Measurements from ENCODE around the gene TMSB10.

Gene TMSB10

DNA sequence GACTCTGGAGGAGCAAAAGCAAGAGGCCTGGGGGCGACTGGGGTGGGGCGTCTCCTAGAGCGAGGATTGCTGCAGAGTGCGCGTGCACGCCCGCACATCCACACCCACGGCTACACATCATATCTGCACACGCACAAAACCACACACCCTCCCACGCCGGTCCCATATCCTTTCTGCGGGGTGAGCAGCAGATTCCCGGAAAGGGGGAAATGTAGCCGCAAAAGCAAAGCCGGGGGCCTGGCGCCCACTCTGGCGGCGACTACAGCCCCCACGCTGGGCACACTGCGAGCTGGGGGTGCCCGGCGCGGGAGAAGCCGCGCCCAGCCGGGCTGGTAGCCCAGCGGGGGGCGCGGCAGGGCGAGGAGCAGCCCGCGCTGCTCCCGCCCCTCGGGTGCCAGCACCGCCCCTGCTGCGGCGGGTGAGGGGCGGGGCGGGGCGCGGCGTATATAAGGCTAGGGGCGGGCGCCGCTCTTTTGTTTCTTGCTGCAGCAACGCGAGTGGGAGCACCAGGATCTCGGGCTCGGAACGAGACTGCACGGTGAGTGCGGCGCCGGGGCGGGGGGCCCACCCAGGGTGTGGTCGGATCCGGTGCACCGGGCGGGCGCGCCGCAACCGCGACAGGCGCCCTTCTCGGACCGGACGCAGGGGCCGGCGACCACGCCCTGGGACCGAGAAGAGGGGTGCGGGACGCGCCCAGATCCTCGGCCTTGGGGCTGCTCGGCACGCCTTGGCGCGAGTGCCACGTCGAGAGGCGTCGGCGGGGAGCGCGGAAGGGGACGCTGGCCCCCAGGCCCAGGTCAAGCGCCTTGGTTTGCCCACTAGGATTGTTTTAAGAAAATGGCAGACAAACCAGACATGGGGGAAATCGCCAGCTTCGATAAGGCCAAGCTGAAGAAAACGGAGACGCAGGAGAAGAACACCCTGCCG lies at the start of gene TMSB10:
Gene TMSB10 (plus strand): TSS at position 476 of the 927 bp plus-strand sequence.
- H3K36me3 ChIP-seq (ENCODE audit: control insufficient read depth in 1 of 2, insufficient read depth in 2 of 2, low read length in 2 of 2), result peaks cover 0 to 5% of the 10 kb centered on the region in 2 donors
- no peaks in the 10 kb centered on the region for H3K27me3 ChIP-seq (ENCODE audit: control insufficient read depth in 1 of 2, insufficient read depth in 2 of 2, low read length in 2 of 2)
- peak within 1 kb of the TSS; percentile 89 to 92 for H3K4me3 ChIP-seq (ENCODE audit: low read depth in 1 of 2, low read length in 2 of 2)
- H3K27ac ChIP-seq (ENCODE audit: low read depth, low read length), result peak within 1 kb of the TSS; percentile 90
- peaks cover 14 to 23% of the 10 kb centered on the region in 2 donors for H3K4me1 ChIP-seq (ENCODE audit: control insufficient read depth in 1 of 2, insufficient read depth in 2 of 2, low read length in 2 of 2)
- peak within 1 kb of the TSS; percentile 87 to 96 for H3K9ac ChIP-seq (ENCODE audit: low read depth in 1 of 2, low read length in 2 of 2)
- no peaks in the 10 kb centered on the region for H3K9me3 ChIP-seq (ENCODE audit: control insufficient read depth in 1 of 2, low read length in 2 of 2)

- H3K4me3 ChIP-seq (ENCODE audit: low read depth in 1 of 2, low read length in 2 of 2), result no peak overlapping the region
- peaks cover 0 to 11% of the 10 kb centered on the region in 2 donors for H3K9me3 ChIP-seq (ENCODE audit: control insufficient read depth in 1 of 2, low read length in 2 of 2)
- H3K36me3 ChIP-seq (ENCODE audit: control insufficient read depth in 1 of 2, insufficient read depth in 2 of 2, low read length in 2 of 2), result no peaks in the 10 kb centered on the region
- H3K9ac ChIP-seq (ENCODE audit: low read depth in 1 of 2, low read length in 2 of 2), result no peak overlapping the region
- H3K27me3 ChIP-seq (ENCODE audit: control insufficient read depth in 1 of 2, insufficient read depth in 2 of 2, low read length in 2 of 2), result no peaks in the 10 kb centered on the region
- H3K4me1 ChIP-seq (ENCODE audit: control insufficient read depth in 1 of 2, insufficient read depth in 2 of 2, low read length in 2 of 2), result no peaks in the 10 kb centered on the region
- no peak overlapping the region for H3K27ac ChIP-seq (ENCODE audit: low read depth, low read length)
Observed at GRCh38 chr2:84855731-84856130, 49.7 kb upstream of the TMSB10 start.

- Histone ChIP-seq H3K9ac (ENCODE audit: low read depth in 1 of 2, low read length in 2 of 2) (no peak overlapping the region), H3K36me3 (ENCODE audit: control insufficient read depth in 1 of 2, insufficient read depth in 2 of 2, low read length in 2 of 2) (no peaks in the 10 kb centered on the region), H3K9me3 (ENCODE audit: control insufficient read depth in 1 of 2, low read length in 2 of 2) (peaks cover 0 to 11% of the 10 kb centered on the region in 2 donors), H3K27ac (ENCODE audit: low read depth, low read length) (no peak overlapping the region), H3K4me1 (ENCODE audit: control insufficient read depth in 1 of 2, insufficient read depth in 2 of 2, low read length in 2 of 2) (no peaks in the 10 kb centered on the region), H3K27me3 (ENCODE audit: control insufficient read depth in 1 of 2, insufficient read depth in 2 of 2, low read length in 2 of 2) (no peaks in the 10 kb centered on the region), H3K4me3 (ENCODE audit: low read depth in 1 of 2, low read length in 2 of 2) (no peak overlapping the region)
Observed at GRCh38 chr2:84856787-84857186, 48.7 kb upstream of the TMSB10 start.

- H3K27ac ChIP-seq (ENCODE audit: low read depth, low read length), result no peak overlapping the region
- no peaks in the 10 kb centered on the region for H3K36me3 ChIP-seq (ENCODE audit: control insufficient read depth in 1 of 2, insufficient read depth in 2 of 2, low read length in 2 of 2)
- no peaks in the 10 kb centered on the region for H3K4me1 ChIP-seq (ENCODE audit: control insufficient read depth in 1 of 2, insufficient read depth in 2 of 2, low read length in 2 of 2)
- H3K27me3 ChIP-seq (ENCODE audit: control insufficient read depth in 1 of 2, insufficient read depth in 2 of 2, low read length in 2 of 2), result no peaks in the 10 kb centered on the region
- no peak overlapping the region for H3K4me3 ChIP-seq (ENCODE audit: low read depth in 1 of 2, low read length in 2 of 2)
- H3K9ac ChIP-seq (ENCODE audit: low read depth in 1 of 2, low read length in 2 of 2), result no peak overlapping the region
- H3K9me3 ChIP-seq (ENCODE audit: control insufficient read depth in 1 of 2, low read length in 2 of 2), result peaks cover 0 to 9% of the 10 kb centered on the region in 2 donors
Observed at GRCh38 chr2:84857566-84857965, 47.9 kb upstream of the TMSB10 start.

DNA sequence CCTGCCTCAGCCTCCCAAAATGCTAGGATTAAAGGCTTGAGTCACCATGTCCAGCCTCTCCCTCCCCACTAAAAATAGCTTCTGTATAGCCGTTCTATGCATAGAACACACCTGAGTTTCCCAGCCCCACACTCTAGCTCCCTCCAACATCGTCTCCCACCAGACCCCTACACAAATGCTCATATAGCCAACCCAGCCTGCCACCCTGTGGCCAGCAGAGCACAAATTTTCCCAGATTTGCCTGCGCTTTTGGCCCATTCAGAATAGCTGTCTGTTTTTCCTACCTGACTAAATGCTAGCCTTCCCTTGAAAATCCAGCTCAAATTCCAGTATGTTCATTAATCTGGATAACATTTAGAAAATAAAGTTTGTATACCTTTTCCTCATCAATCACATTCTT lies 47.3 kb upstream of the TMSB10 start:
- Histone ChIP-seq H3K4me3 (ENCODE audit: low read depth in 1 of 2, low read length in 2 of 2) (no peak overlapping the region), H3K27ac (ENCODE audit: low read depth, low read length) (no peak overlapping the region), H3K9me3 (ENCODE audit: control insufficient read depth in 1 of 2, low read length in 2 of 2) (peaks cover 0 to 4% of the 10 kb centered on the region in 2 donors), H3K27me3 (ENCODE audit: control insufficient read depth in 1 of 2, insufficient read depth in 2 of 2, low read length in 2 of 2) (no peaks in the 10 kb centered on the region), H3K36me3 (ENCODE audit: control insufficient read depth in 1 of 2, insufficient read depth in 2 of 2, low read length in 2 of 2) (no peaks in the 10 kb centered on the region), H3K4me1 (ENCODE audit: control insufficient read depth in 1 of 2, insufficient read depth in 2 of 2, low read length in 2 of 2) (no peaks in the 10 kb centered on the region), H3K9ac (ENCODE audit: low read depth in 1 of 2, low read length in 2 of 2) (no peak overlapping the region)

GRCh38 chr2:84858937-84859336 lies 46.5 kb upstream of the TMSB10 start:
- Histone ChIP-seq H3K27ac (ENCODE audit: low read depth, low read length) (no peak overlapping the region), H3K9ac (ENCODE audit: low read depth in 1 of 2, low read length in 2 of 2) (no peak overlapping the region), H3K36me3 (ENCODE audit: control insufficient read depth in 1 of 2, insufficient read depth in 2 of 2, low read length in 2 of 2) (no peaks in the 10 kb centered on the region), H3K9me3 (ENCODE audit: control insufficient read depth in 1 of 2, low read length in 2 of 2) (no peaks in the 10 kb centered on the region), H3K4me1 (ENCODE audit: control insufficient read depth in 1 of 2, insufficient read depth in 2 of 2, low read length in 2 of 2) (no peaks in the 10 kb centered on the region), H3K27me3 (ENCODE audit: control insufficient read depth in 1 of 2, insufficient read depth in 2 of 2, low read length in 2 of 2) (no peaks in the 10 kb centered on the region), H3K4me3 (ENCODE audit: low read depth in 1 of 2, low read length in 2 of 2) (no peak overlapping the region)

GRCh38 chr2:84861539-84861938 lies 43.9 kb upstream of the TMSB10 start:
- Histone ChIP-seq H3K4me1 (ENCODE audit: control insufficient read depth in 1 of 2, insufficient read depth in 2 of 2, low read length in 2 of 2) (no peaks in the 10 kb centered on the region), H3K9ac (ENCODE audit: low read depth in 1 of 2, low read length in 2 of 2) (no peak overlapping the region), H3K36me3 (ENCODE audit: control insufficient read depth in 1 of 2, insufficient read depth in 2 of 2, low read length in 2 of 2) (no peaks in the 10 kb centered on the region), H3K27me3 (ENCODE audit: control insufficient read depth in 1 of 2, insufficient read depth in 2 of 2, low read length in 2 of 2) (no peaks in the 10 kb centered on the region), H3K4me3 (ENCODE audit: low read depth in 1 of 2, low read length in 2 of 2) (no peak overlapping the region), H3K27ac (ENCODE audit: low read depth, low read length) (no peak overlapping the region), H3K9me3 (ENCODE audit: control insufficient read depth in 1 of 2, low read length in 2 of 2) (no peaks in the 10 kb centered on the region)

GRCh38 chr2:84862006-84862405 lies 43.5 kb upstream of the TMSB10 start:
- Histone ChIP-seq H3K9ac (ENCODE audit: low read depth in 1 of 2, low read length in 2 of 2) (no peak overlapping the region), H3K9me3 (ENCODE audit: control insufficient read depth in 1 of 2, low read length in 2 of 2) (no peaks in the 10 kb centered on the region), H3K27me3 (ENCODE audit: control insufficient read depth in 1 of 2, insufficient read depth in 2 of 2, low read length in 2 of 2) (no peaks in the 10 kb centered on the region), H3K4me3 (ENCODE audit: low read depth in 1 of 2, low read length in 2 of 2) (no peak overlapping the region), H3K27ac (ENCODE audit: low read depth, low read length) (no peak overlapping the region), H3K4me1 (ENCODE audit: control insufficient read depth in 1 of 2, insufficient read depth in 2 of 2, low read length in 2 of 2) (no peaks in the 10 kb centered on the region), H3K36me3 (ENCODE audit: control insufficient read depth in 1 of 2, insufficient read depth in 2 of 2, low read length in 2 of 2) (no peaks in the 10 kb centered on the region)

- no peaks in the 10 kb centered on the region for H3K36me3 ChIP-seq (ENCODE audit: control insufficient read depth in 1 of 2, insufficient read depth in 2 of 2, low read length in 2 of 2)
- no peak overlapping the region for H3K9ac ChIP-seq (ENCODE audit: low read depth in 1 of 2, low read length in 2 of 2)
- H3K4me3 ChIP-seq (ENCODE audit: low read depth in 1 of 2, low read length in 2 of 2), result no peak overlapping the region
- no peaks in the 10 kb centered on the region for H3K4me1 ChIP-seq (ENCODE audit: control insufficient read depth in 1 of 2, insufficient read depth in 2 of 2, low read length in 2 of 2)
- H3K27me3 ChIP-seq (ENCODE audit: control insufficient read depth in 1 of 2, insufficient read depth in 2 of 2, low read length in 2 of 2), result no peaks in the 10 kb centered on the region
- H3K27ac ChIP-seq (ENCODE audit: low read depth, low read length), result no peak overlapping the region
- no peaks in the 10 kb centered on the region for H3K9me3 ChIP-seq (ENCODE audit: control insufficient read depth in 1 of 2, low read length in 2 of 2)
Observed at GRCh38 chr2:84865181-84865783, 40.2 kb upstream of the TMSB10 start.

DNA sequence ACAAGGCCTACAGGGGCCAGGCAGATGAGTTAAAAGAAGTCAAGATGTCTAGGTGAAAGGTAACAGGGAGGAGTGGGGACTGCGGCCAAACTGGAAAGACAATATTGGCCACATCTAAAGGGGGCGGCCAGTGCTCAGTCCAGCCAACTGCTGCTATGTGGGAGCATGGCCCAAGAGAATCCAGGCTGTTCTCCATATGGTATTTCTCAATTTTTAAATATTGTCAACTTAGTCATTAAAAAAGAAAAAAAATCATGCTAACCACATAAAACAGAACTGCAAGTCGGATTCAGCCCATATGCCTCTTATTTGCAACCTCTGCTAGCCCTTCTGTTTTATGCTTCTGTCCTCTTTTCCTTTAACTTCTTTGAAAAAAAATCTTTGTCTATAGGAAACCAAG lies 39.3 kb upstream of the TMSB10 start:
- Histone ChIP-seq H3K27me3 (ENCODE audit: control insufficient read depth in 1 of 2, insufficient read depth in 2 of 2, low read length in 2 of 2) (no peaks in the 10 kb centered on the region), H3K9me3 (ENCODE audit: control insufficient read depth in 1 of 2, low read length in 2 of 2) (no peaks in the 10 kb centered on the region), H3K27ac (ENCODE audit: low read depth, low read length) (no peak overlapping the region), H3K9ac (ENCODE audit: low read depth in 1 of 2, low read length in 2 of 2) (no peak overlapping the region), H3K4me1 (ENCODE audit: control insufficient read depth in 1 of 2, insufficient read depth in 2 of 2, low read length in 2 of 2) (no peaks in the 10 kb centered on the region), H3K36me3 (ENCODE audit: control insufficient read depth in 1 of 2, insufficient read depth in 2 of 2, low read length in 2 of 2) (no peaks in the 10 kb centered on the region), H3K4me3 (ENCODE audit: low read depth in 1 of 2, low read length in 2 of 2) (no peak overlapping the region)

Data from duodenal mucosa (tissue), 2 donors.